GM08714 (cell line): ENCODE data around the gene METTL3.

Experiments used
- H3K4me3 ChIP-seq: fragments of 200-500 bp; sonication (Bioruptor generic); 2 replicates; pipeline ENCODE4 v1.5.1; 2014; ENCODE audit warnings: mild to moderate bottlenecking, low read length, inconsistent platforms
- ZNF274 ChIP-seq: IDR thresholded peaks from 2 replicates; pipeline ENCODE4 v1.6.1; 2012; ENCODE audit warnings: mild to moderate bottlenecking, low read depth, low read length

METTL3 gene

GRCh38 chr14:21520767-21521166, 9.6 kb upstream of the METTL3 start:
- no peak for TF ChIP-seq ZNF274
- no peak overlapping the region for H3K4me3 ChIP-seq

DNA sequence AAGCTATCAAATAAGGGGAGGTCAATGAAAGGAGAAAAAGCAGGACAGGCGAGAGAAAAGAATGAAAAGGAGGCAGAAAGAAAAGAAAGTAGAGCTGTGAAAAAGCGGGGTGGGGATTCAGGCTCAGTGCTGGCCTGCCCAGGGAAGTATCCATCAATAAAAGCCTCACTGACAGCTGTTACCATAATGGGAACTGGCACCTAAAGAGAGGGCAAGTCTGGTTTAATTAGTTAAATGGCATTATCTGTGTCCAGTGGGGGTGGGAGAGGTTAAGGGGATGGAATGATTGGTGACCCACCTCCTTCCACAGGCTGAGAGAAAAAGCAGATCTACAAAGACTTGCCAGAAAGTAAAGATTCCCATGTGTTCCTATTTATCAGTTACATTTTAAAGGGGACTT, 7.6 kb upstream of the METTL3 start:
- no peak for TF ChIP-seq ZNF274
- no peak overlapping the region for H3K4me3 ChIP-seq

DNA sequence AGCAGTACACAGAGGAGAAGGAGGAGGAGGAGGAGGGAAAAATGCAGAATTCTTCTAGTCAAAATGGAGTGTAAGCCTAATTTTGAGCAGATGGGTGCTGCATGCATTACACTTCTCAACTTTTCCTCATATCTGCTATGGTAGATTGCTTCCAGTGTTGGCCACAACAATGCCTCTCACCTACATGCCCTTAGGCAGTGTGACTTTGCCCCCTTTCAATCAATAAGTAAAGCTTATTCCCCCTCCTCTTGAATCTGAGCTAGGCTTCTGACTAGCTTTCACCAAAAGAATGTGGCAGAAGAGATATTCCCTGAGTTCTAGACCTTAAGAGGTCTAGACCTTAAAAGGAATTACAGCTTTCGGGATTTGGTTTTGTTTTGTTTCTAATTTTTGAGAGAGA, 3.2 kb upstream of the METTL3 start:
- H3K4me3 ChIP-seq = no peak overlapping the region
- TF ChIP-seq ZNF274 = no peak

GRCh38 chr14:21509432-21510143, 1.6 kb downstream of the METTL3 start:
- H3K4me3 ChIP-seq = peak overlapping the region; percentile 91
- TF ChIP-seq ZNF274 = no peak

- no peak overlapping the region for H3K4me3 ChIP-seq
- TF ChIP-seq ZNF274 = no peak
Measured at GRCh38 chr14:21506557-21506956, 4.6 kb downstream of the METTL3 start.

DNA sequence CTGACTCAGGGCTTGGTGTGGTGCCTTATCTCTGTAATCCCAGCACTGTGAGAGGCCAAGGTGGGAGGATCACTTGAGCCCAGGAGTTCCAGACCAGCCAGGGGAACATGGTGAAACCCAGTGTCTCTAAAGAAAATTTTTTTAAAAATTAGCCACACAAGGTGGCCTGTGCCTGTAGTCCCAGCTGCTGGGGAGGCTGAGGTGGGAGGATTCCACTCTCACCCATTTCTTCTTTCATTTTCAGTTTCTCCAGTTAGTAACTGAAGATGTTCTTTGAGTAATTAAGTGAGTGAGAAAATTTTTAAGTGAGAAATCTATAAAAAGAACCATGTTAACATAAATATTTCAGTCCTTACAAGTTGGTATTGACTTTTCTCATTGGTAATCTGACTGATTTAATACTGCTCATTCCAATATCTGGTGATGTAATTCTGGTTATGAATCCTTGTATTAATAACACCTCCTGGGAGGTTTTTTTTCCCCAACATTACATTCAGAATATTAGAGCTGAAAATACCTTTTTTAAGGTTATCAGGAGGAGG, 6.1 kb downstream of the METTL3 start:
- no peak overlapping the region for H3K4me3 ChIP-seq
- no peak for TF ChIP-seq ZNF274

DNA sequence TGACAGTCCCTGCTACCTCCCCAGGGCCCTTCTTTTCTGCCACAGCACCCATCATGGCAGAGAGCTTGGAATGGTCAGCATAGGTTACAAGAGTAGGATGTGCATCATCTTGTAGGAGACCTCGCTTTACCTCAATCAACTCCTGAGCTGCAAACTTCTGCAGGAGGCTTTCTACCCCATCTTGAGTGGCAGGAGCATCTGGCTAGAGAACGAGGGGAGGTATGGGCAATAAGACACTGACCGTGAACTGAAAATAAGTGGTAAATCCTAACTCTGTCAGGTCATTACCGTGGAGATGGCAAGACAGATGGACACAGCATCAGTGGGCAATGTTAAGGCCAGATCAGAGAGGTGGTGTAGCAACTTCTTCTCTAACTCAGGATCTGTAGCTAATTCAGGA, 7.8 kb downstream of the METTL3 start:
- no peak overlapping the region for H3K4me3 ChIP-seq
- no peak for TF ChIP-seq ZNF274

DNA sequence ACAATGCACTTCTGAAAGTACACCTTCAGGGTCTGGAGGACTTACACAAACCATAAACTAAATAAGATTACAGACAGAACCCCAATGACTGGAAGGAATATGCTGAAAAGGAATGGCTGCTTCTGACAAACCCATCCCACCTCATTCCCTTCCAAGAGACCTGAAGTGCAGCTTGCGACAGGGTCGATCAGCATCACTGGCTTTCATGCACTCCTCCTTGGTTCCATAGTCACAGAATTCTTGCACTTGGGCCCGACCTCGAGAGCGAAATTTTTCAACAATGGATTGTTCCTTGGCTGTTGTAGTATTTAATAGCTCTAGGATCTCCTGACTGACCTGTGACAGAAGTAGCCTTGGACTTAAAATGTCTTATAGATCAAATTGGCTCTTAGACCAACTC, 9.6 kb downstream of the METTL3 start:
- no peak for TF ChIP-seq ZNF274
- no peak overlapping the region for H3K4me3 ChIP-seq

DNA sequence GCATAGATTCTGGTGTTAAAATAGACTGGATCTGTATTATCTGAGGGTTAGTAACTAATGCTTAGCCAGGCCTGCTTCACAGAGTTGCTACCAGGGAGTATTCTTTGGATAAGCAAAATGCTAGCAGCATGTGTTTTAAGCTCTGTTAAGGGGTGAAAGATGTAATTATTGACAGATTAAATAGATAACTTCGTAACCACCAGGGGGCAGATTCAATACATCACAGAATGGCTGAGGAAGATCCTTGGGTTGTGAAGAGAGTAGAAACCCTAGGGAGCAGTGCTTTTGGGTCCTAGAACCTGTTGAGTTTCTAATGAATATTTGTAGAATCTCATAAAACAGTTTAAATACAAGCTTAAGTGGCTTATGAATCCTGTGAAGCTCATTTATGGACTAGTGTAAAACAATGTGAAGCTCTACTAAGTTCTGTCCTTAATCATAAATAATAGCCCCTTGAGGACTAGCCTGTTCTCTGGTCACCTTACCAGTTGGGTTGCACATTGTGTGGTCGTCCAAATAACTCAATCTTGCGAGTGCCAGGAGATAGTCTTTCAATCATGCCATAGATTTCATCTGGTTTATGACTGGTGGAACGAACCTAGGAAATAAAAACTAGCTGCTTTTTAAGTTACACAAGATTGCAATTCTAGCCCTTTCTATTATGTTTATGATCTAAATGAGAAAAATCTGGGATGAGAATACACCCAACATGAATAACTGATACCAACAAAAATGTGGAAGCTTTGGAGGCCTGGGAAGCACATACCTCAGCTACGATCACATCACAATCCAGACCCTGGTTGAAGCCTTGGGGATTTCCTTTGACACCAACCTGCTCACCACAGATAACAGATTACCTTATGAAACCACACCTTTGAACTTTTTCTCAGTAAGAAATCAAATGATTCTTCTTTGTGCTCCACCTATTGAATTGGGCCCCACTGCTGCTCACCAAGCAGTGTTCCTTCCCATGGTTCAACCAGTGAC, 12.3 kb downstream of the METTL3 start:
- TF ChIP-seq ZNF274 = no peak
- no peak overlapping the region for H3K4me3 ChIP-seq

GRCh38 chr14:21496453-21496852, 14.7 kb downstream of the METTL3 start:
- H3K4me3 ChIP-seq = no peak overlapping the region
- TF ChIP-seq ZNF274 = no peak

- no peak for TF ChIP-seq ZNF274
- no peak overlapping the region for H3K4me3 ChIP-seq
Measured at GRCh38 chr14:21494902-21495762, 16.0 kb downstream of the METTL3 start.

DNA sequence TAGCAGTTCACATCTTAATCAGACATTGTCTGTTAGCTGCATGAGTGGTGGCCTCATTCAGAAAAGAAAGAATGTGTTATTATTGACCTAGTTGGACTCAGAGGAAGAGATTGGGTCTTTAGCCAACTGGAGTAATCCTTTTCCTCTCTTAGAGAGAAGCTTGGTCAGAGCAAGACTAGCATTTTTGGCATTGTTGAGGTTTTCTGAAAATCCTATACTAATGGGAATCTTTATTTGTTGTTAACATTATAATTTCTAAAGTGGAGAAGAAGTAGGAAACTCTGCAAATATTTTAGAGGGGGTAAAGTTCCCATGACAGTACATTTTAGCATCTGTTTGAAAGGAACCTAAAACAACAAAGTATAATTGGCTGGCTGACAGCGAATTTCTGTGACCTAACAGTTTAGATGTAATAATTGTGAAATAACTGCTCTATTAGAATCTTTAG, 24.5 kb downstream of the METTL3 start:
- no peak for TF ChIP-seq ZNF274
- H3K4me3 ChIP-seq = no peak overlapping the region

DNA sequence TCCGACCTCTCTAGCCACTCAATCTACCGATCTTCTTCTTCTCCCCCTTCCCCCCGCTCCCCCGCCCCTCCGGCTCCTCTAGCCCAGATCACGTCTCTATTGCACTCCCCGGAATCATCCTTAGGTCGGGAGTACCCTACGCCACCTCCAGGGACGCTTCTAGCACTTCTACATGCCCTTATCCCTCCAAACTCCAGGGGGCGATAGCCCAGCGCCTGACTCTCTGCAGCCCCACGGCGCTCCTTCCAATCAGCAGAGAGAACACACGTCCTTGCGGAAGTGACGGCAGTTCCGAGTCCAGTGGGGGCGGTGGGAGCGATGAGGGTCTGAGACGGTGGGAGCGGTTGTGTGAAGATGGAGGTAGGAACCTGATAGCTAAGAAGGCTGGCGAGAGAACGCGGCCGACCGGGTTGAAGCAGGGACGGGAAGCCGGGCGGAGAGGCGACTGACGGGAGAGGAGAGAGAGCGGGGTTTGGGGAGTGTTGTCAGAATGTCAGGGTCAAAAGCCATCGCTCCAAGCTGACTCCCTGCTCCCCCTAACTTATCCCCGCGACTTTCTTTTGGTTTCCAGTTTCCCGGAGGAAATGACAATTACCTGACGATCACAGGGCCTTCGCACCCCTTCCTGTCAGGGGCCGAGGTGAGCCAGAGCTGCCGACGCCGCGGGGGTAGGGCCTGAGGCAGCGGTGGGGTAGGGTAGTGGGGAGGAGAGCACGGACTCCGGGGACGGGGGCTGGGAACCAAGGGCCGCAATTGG, 34.0 kb downstream of the METTL3 start, which contains the start of the genes RAB2B and TOX4:
TSS of gene RAB2B (minus strand) at position 35 of the 757 bp plus-strand sequence. CDS start 87 bp downstream, outside the sequence.
TSS of gene TOX4 (plus strand) at position 271 of the 757 bp plus-strand sequence. CDS start at position 355, 84 bp downstream.
- no peak for TF ChIP-seq ZNF274
- peak within 1 kb of the TSS; percentile 100 for H3K4me3 ChIP-seq
